Activated effector memory CD4-positive, alpha-beta T cell treated with anti-CD3 and anti-CD28 coated beads, Interleukin-2, amount 50 U/mL, for 16 hours (primary cell): ENCODE results near the gene USP6.
"Not testable (repeated sequence)": the region's sequence is repeated elsewhere in the genome, so short reads cannot be mapped to it uniquely, and the experiment has no call there.

ENCODE experiments used
- DNase-seq: peaks from one replicate; pipeline ENCODE4 v3.0.0-alpha.2; 2020

Gene USP6

GRCh38 chr17:5136580-5137412 is 21.0 kb downstream of the USP6 start:
- DNase-seq = not testable (repeated sequence)

DNA sequence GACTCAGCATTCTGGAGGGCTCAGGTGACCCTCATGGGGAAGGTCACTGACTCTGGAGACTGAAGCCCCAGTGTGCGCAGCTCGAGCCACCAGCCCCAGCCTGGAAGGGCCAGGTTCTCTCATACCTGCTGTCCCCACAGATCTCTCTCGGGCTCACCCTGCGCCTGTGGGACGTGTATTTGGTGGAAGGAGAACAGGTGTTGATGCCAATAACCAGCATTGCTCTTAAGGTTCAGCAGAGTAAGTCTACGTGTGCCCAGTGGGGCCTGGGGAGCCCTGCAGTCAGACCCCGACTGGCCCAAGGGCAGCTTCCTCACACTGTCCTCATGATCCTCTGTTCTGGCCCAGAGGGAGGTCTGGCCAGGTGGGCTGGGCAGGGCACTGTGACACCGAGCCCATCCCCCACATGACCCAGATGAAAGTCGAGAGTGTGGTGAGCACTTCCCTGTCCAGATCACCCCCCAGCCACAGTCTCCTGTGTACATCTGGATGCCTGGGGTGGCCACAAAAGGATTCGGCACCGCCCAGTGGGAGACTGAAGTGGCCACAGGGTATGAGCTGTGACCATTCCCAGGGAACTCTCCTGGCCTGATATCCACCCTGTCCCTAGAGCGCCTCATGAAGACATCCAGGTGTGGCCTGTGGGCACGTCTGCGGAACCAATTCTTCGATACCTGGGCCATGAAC is 21.8 kb downstream of the USP6 start:
- not testable (repeated sequence) for DNase-seq

DNA sequence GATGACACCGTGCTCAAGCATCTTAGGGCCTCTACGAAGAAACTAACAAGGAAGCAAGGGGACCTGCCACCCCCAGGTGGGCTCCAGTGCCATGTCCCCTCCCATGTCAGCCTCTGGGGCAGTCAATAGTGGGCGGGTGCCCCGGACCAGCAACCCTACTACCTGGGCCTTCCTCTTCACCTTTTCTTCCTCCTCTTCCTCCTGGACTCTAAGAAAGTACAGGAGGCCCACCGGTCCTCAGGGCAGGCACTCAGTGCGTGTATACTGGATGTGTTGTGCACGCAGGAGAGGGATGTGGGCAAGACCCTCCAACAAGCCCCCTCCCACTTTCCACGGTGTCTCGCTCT is 22.3 kb downstream of the USP6 start:
- DNase-seq = not testable (repeated sequence)

- no peak for DNase-seq
Observed at GRCh38 chr17:5138616-5139457, 23.0 kb downstream of the USP6 start.

DNA sequence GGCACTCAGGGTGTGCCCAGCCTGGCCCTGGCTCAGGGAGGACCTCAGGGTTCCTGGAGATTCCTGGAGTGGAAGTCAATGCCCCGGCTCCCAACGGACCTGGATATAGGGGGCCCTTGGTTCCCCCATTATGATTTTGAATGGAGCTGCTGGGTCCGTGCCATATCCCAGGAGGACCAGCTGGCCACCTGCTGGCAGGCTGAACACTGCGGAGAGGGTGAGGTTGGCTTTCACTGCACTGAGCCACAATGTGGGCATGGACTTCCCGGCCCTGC is 23.6 kb downstream of the USP6 start:
- no peak for DNase-seq

DNA sequence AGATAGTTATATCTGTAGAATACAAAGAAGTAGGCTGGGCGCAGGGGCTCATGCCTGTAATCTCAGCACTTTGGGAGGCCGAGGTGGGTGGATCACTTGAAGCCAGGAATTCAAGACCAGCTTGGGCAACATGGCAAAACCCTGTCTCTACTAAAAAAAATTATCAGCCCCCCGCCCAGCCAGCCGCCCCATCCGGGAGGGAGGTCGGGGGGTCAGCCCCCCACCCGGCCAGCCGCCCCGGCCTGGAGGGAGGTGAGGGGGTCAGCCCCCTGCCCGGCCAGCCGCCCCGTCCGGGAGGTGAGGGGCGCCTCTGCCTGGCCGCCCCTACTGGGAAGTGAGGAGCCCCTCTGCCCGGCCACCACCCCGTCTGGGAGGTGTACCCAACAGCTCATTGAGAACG is 27.0 kb downstream of the USP6 start:
- DNase-seq = not testable (repeated sequence)

DNA sequence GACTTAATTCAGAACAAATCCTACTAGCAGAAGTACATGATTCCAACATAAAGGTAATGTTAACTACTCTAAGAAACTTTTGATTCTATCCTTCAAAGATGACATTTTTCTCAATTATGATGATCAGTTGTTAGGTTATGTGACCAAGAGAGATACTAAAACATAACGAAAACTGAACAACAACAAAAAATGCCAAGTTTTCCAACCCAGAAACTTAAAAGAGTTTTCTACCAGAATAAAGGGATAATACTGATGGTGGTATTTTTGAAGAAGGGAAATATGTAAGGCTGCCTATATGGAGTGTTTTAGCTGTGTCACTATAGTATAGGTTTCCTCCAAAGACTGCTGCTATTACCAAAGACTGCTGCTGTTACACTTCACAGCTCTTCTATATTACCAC is 30.3 kb downstream of the USP6 start:
- DNase-seq = not testable (repeated sequence)

- not testable (repeated sequence) for DNase-seq
Observed at GRCh38 chr17:5160702-5161101, 44.9 kb downstream of the USP6 start.

GRCh38 chr17:5161793-5162192 is 46.0 kb downstream of the USP6 start:
- not testable (repeated sequence) for DNase-seq

DNA sequence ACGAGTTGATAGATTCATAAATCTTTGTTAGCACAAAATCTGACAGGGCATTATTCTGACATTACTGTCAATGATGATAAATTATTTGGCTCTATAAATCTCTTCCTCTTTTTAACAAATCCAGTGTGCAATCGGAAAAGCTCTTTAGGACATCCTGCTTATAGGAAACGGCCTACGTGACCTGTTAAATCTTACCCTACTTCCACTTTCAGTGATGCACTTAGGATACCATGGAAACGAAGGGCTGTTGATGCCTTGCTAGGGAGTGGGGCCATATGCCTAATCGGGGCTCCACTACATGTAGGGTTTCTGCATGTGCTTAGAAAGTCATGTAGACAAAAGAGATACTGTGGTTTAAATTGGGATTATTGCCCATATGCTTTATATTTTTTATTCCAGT is 48.6 kb downstream of the USP6 start:
- DNase-seq = no peak

DNA sequence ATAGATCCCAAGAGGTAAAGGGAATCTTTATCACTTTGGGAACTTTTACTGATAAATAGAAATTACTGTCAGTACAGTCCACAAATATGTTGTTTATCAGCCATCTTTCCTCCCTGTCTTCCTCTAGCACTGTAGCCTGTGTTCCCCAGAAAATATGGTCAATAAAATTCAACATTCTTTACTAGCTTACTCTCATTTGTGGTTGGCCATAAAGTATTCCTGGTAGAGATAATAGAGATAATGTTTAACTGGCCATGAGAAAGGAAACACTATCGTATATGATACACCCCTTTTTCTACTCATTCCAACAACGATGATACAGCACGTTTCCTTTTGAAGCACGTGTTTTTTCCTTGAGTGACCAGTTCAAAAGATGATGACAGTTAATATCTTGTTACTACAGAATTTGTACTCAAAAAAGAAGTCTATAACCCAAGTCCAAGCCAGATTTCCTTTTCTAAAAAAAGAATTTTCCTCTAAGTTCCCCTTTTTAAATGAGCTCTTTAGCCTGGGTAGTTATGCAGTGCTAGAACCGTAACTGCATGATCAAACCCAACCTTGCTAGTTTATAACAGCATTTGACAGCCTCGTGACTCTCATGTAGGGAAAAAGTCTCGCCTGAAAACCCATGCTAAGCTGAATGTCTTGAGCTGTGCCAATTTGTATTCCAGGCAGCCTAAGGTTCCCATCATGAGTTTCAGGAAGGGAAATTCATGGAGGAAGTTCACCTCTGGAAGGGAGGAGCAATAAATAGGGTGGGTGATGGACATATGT is 50.1 kb downstream of the USP6 start:
- DNase-seq = not testable (repeated sequence)

DNA sequence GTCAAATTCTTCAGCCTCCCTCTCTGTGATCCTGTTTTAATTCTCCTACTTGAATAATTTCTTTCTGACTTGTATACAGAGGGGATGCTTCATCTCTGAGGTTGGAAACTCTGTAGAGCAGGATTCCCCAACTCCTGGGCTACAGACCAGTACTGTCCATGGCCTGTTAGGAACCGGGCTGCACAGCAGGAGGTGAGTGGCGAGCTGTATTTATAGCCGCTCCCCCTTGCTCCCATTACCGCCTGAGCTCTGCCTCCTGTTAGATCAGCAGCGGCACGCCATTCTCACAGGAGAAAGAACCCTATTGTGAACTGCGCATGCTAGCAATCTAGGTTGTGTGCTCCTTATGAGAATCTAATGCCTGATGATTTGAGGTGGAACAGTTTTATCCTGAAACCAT is 59.2 kb downstream of the USP6 start:
- not testable (repeated sequence) for DNase-seq

DNA sequence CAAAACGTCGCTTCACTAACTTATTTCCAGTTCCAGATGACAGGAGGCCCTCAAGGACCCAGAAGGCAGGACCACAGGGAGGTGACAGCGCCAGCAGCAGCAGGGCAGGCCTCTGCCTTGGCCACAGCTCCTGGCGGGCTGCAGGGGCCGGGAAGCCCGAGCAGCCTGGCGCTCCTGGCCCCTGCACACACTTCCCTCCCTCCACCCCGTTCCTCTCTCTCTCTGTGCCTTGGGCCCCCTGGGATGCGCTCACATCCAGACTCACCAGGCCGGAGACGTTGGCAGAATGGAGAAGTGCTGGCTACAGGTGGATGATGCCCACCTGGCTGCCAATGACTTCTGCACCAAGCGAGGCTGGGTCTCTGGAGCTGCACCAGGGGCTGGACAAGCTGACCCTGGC is 63.2 kb downstream of the USP6 start:
- no peak for DNase-seq

- DNase-seq = no peak
Observed at GRCh38 chr17:5181509-5182305, 65.9 kb downstream of the USP6 start.

GRCh38 chr17:5182597-5183409 is 67.0 kb downstream of the USP6 start:
- no peak for DNase-seq

DNA sequence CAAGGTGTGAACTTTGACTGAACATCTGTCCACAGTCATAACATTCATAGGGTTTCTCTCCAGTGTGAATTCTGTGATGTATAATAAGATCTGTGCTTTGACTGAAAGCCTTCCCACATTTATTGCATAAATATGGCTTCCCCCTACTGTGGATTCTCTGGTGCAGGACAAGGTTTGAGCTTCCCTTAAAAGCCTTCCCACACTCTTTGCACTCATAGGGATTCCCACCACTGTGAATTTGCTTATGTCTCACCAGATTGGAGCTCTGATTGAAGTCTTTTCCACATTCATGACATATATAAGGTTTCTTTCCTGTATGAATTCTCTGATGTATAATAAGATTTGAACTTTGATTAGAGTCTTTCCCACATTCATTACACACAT is 67.6 kb downstream of the USP6 start:
- no peak for DNase-seq

- DNase-seq = no peak
Observed at GRCh38 chr17:5184288-5184687, 68.5 kb downstream of the USP6 start.

GRCh38 chr17:5191541-5192417 is 75.9 kb downstream of the USP6 start, which contains the start of gene ZNF594:
Gene ZNF594 (minus strand): TSS chr17:5191868. CDS start chr17:5184256, 7,612 bp downstream.
- DNase-seq = peak; percentile 99

DNA sequence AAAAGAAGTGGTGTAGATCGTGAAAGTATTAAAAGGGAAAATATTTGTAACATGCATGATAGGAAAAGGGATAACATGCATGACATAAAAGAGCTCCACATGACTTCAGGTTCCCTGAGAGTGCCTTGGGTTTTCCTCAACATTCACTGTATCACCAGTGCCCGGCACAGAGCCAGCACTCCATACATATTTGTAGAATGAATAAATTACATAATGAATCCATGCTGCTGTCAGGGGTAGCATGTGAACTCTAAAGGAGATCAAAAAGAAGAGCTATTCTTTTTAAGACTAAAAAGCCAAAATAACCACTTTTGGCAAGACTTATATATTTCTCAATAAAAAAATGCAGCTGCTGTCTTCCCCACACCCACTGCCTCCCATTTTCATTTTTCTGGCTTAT is 78.5 kb downstream of the USP6 start:
- DNase-seq = no peak

DNA sequence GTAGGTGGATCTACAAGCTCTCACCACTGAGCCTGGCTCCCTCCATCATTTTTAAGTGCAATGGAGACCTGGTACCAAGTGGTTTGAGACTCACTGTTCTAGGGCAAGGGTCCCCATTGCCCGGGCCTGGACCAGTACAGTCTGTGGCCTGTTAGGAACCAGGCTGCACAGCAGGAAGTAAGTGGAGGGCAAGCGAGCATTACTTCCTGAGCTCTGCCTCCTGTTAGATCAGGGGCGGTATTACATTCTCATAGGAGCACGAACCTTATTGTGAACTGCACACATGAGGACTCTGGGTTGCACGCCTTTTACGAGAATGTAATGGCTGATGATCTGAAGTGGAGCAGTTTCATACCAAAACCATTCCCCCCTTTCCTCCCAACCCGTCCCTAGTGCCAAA is 82.6 kb downstream of the USP6 start:
- no peak for DNase-seq
